GM10847 (cell line): ENCODE results near the gene EPHA3.

Source experiments
- POLR2A ChIP-seq: IDR thresholded peaks from 2 replicates; pipeline ENCODE4 v1.6.1; 2011; ENCODE audit not compliant: insufficient read length; ENCODE audit errors: extremely low read depth

Gene EPHA3

GRCh38 chr3:89239774-89240173, 132.4 kb downstream of the EPHA3 start:
- TF ChIP-seq POLR2A: no peak

- TF ChIP-seq POLR2A: no peak
These were observed 138.2 kb downstream of the EPHA3 start for GRCh38 chr3:89245612-89246011.

GRCh38 chr3:89246326-89246725, 138.9 kb downstream of the EPHA3 start:
- no peak for TF ChIP-seq POLR2A

- no peak for TF ChIP-seq POLR2A
These were observed 143.3 kb downstream of the EPHA3 start for GRCh38 chr3:89250742-89251141.

- TF ChIP-seq POLR2A: no peak
These were observed 144.6 kb downstream of the EPHA3 start for GRCh38 chr3:89252016-89252415.

- no peak for TF ChIP-seq POLR2A
These were observed 145.4 kb downstream of the EPHA3 start for GRCh38 chr3:89252860-89253259.

- no peak for TF ChIP-seq POLR2A
These were observed 149.0 kb downstream of the EPHA3 start for GRCh38 chr3:89256395-89256794.

GRCh38 chr3:89256882-89257281, 149.5 kb downstream of the EPHA3 start:
- no peak for TF ChIP-seq POLR2A

GRCh38 chr3:89260721-89261120, 153.3 kb downstream of the EPHA3 start:
- no peak for TF ChIP-seq POLR2A

- TF ChIP-seq POLR2A: no peak
These were observed 154.3 kb downstream of the EPHA3 start for GRCh38 chr3:89261673-89262072.

GRCh38 chr3:89262309-89262929, 155.0 kb downstream of the EPHA3 start:
- TF ChIP-seq POLR2A: no peak

- no peak for TF ChIP-seq POLR2A
These were observed 156.7 kb downstream of the EPHA3 start for GRCh38 chr3:89264037-89264560.

GRCh38 chr3:89266074-89266473, 158.7 kb downstream of the EPHA3 start:
- TF ChIP-seq POLR2A: no peak

- TF ChIP-seq POLR2A: no peak
These were observed 160.6 kb downstream of the EPHA3 start for GRCh38 chr3:89268059-89268458.

GRCh38 chr3:89270201-89270600, 162.8 kb downstream of the EPHA3 start:
- no peak for TF ChIP-seq POLR2A

- TF ChIP-seq POLR2A: no peak
These were observed 167.6 kb downstream of the EPHA3 start for GRCh38 chr3:89275001-89275400.

- no peak for TF ChIP-seq POLR2A
These were observed 168.7 kb downstream of the EPHA3 start for GRCh38 chr3:89276116-89276515.
